H1 (cell line): ENCODE data around the gene CCDC175. TPM values are rescaled to one million over a fixed set of nuclear protein-coding genes. Genes with fewer than 3 reads are reported as not detected.

Source experiments
- CTCF ChIA-PET: fragments of 300-600 bp; sonication (Branson Sonifier 250); formaldehyde crosslinking; loops from one replicate; lab custom pipeline; 2021; ENCODE audit not compliant: partially characterized antibody; lab: Charles Lee
- POLR2A ChIA-PET: fragments of 300-600 bp; sonication (Branson Sonifier 250); formaldehyde crosslinking; loops from one replicate; lab custom pipeline; 2021; ENCODE audit warnings: inconsistent platforms; ENCODE audit not compliant: partially characterized antibody; lab: Charles Lee
- DNase-seq, 2 experiments: peaks; one replicate each; pipeline versions ENCODE4 v3.0.0 to v3.0.0-alpha.2; 2010 to 2022; ENCODE audit warnings: low spot score in 2 of 2, low read depth in 1 of 2, mixed read lengths in 1 of 2
- FAIRE-seq: peaks from 2 replicates; lab custom pipeline; 2011; peaks lifted over from hg19 to GRCh38; lab: Jason Lieb, UNC
- H2AFZ ChIP-seq: 2 replicates; pipeline ENCODE4 v1.8.1; 2012; ENCODE audit warnings: low read length, inconsistent platforms
- H2AK5ac ChIP-seq: 2 replicates; pipeline ENCODE4 v1.6.1; 2013; ENCODE audit warnings: low read depth, low read length
- H2BK120ac ChIP-seq: replicated peaks from 2 replicates; pipeline ENCODE3; 2013; ENCODE audit warnings: low read depth, low read length, inconsistent platforms
- H2BK12ac ChIP-seq: 2 replicates; pipeline ENCODE4 v1.6.1; 2013; ENCODE audit warnings: low read depth, low read length
- H2BK15ac ChIP-seq: 2 replicates; pipeline ENCODE4 v1.6.1; 2013; ENCODE audit warnings: low read length
- H2BK20ac ChIP-seq: 2 replicates; pipeline ENCODE4 v1.6.1; 2013; ENCODE audit warnings: low read length
- H2BK5ac ChIP-seq: 2 replicates; pipeline ENCODE4 v1.6.1; 2013; ENCODE audit warnings: low read depth, low read length
- H3K14ac ChIP-seq: 2 replicates; pipeline ENCODE4 v1.6.1; 2013; ENCODE audit warnings: inconsistent platforms; ENCODE audit not compliant: insufficient read length
- H3K18ac ChIP-seq: 2 replicates; pipeline ENCODE4 v1.6.1; 2013; ENCODE audit warnings: low read length; ENCODE audit errors: extremely low read depth
- H3K23ac ChIP-seq: 2 replicates; pipeline ENCODE4 v1.6.1; 2013; ENCODE audit warnings: inconsistent platforms; ENCODE audit not compliant: insufficient read length
- H3K23me2 ChIP-seq: 2 replicates; pipeline ENCODE4 v1.6.1; 2013; ENCODE audit warnings: low read depth, low read length
- H3K27ac ChIP-seq: 2 replicates; pipeline ENCODE4 v1.6.1; 2011; ENCODE audit warnings: low read depth, low read length, inconsistent platforms
- H3K27me3 ChIP-seq, 4 experiments: replicated peaks in 1 of 4; 1 replicate in 1 of 4; 2 replicates in 3 of 4; pipeline versions ENCODE4 v1.6.1 to v1.8.1; 2011 to 2013; ENCODE audit warnings: low read length in 3 of 4, mild to moderate bottlenecking in 3 of 4, inconsistent platforms in 2 of 4, mixed read lengths in 2 of 4, moderate library complexity in 1 of 4; ENCODE audit not compliant: control insufficient read depth in 3 of 4, insufficient read depth in 3 of 4; ENCODE audit errors: extremely low read depth in 1 of 4
- H3K36me3 ChIP-seq, 4 experiments: 2 replicates each; pipeline versions ENCODE4 v1.6.1 to v1.8.1; 2011 to 2013; ENCODE audit warnings: mild to moderate bottlenecking in 4 of 4, low read length in 3 of 4, moderate library complexity in 2 of 4, control low read depth in 1 of 4, inconsistent platforms in 1 of 4; ENCODE audit not compliant: insufficient read depth in 4 of 4, control insufficient read depth in 2 of 4
- H3K4ac ChIP-seq: replicated peaks from 2 replicates; pipeline ENCODE3; 2013; ENCODE audit warnings: low read length, low read depth, mixed read lengths, inconsistent platforms; ENCODE audit not compliant: insufficient read length
- H3K4me1 ChIP-seq, 4 experiments: replicated peaks in 1 of 4; 1 replicate in 1 of 4; 2 replicates in 3 of 4; pipeline versions ENCODE4 v1.6.1 to v1.8.1; 2011 to 2013; ENCODE audit warnings: low read length in 3 of 4, inconsistent platforms in 2 of 4, mixed read lengths in 1 of 4; ENCODE audit not compliant: insufficient read depth in 4 of 4, control insufficient read depth in 3 of 4
- H3K4me2 ChIP-seq, 2 experiments: 2 replicates each; pipeline versions ENCODE4 v1.6.1 to v1.8.1; 2011 to 2013; ENCODE audit warnings: low read depth in 2 of 2, low read length in 2 of 2, control low read depth in 1 of 2, inconsistent platforms in 1 of 2, mild to moderate bottlenecking in 1 of 2; ENCODE audit not compliant: insufficient read depth in 1 of 2
- H3K4me3 ChIP-seq, 4 experiments: fragments of 200-600, 300-600 bp in 1 of 4; sonication (generic), shearing (Covaris generic), sonication (Bioruptor Twin) in 1 of 4; 2 replicates each; pipeline versions ENCODE4 v1.5.1 to v1.8.1; 2011 to 2016; ENCODE audit warnings: low read length in 4 of 4, low read depth in 3 of 4, control low read depth in 2 of 4, inconsistent platforms in 2 of 4, mild to moderate bottlenecking in 2 of 4, mixed read lengths in 1 of 4, moderate library complexity in 1 of 4; ENCODE audit not compliant: insufficient read depth in 2 of 4; ENCODE audit errors: extremely low read depth in 1 of 4
- H3K56ac ChIP-seq: replicated peaks from 2 replicates; pipeline ENCODE3; 2013; ENCODE audit warnings: low read depth, mild to moderate bottlenecking, mixed read lengths, low read length, inconsistent platforms; ENCODE audit not compliant: insufficient read length
- H3K79me1 ChIP-seq: 2 replicates; pipeline ENCODE4 v1.6.1; 2013; ENCODE audit warnings: low read depth, low read length, control low read depth
- H3K79me2 ChIP-seq, 2 experiments: 2 replicates each; pipeline versions ENCODE4 v1.6.1 to v1.8.1; 2012 to 2013; ENCODE audit warnings: low read length in 2 of 2, mild to moderate bottlenecking in 2 of 2, inconsistent platforms in 1 of 2; ENCODE audit not compliant: insufficient read depth in 2 of 2, control insufficient read depth in 1 of 2
- H3K9ac ChIP-seq, 4 experiments: replicated peaks in 1 of 4; 1 replicate in 1 of 4; 2 replicates in 3 of 4; pipeline versions ENCODE4 v1.6.1 to v1.8.1; 2011 to 2013; ENCODE audit warnings: low read depth in 3 of 4, low read length in 3 of 4, control low read depth in 2 of 4, mild to moderate bottlenecking in 2 of 4, moderate library complexity in 2 of 4, inconsistent platforms in 1 of 4; ENCODE audit errors: extremely low read depth in 1 of 4
- H3K9me3 ChIP-seq, 2 experiments: 2 replicates each; pipeline versions ENCODE4 v1.6.1 to v1.8.1; 2012 to 2013; ENCODE audit warnings: mild to moderate bottlenecking in 2 of 2, moderate library complexity in 2 of 2, control low read depth in 1 of 2, inconsistent platforms in 1 of 2, low read depth in 1 of 2, low read length in 1 of 2, mixed read lengths in 1 of 2; ENCODE audit not compliant: insufficient read depth in 2 of 2
- H4K20me1 ChIP-seq, 2 experiments: replicated peaks in 1 of 2; 2 replicates each; pipeline versions ENCODE3 to v1.8.1; 2011 to 2013; ENCODE audit warnings: inconsistent platforms in 2 of 2, low read length in 2 of 2, mild to moderate bottlenecking in 1 of 2; ENCODE audit not compliant: insufficient read depth in 2 of 2, control insufficient read depth in 1 of 2
- H4K5ac ChIP-seq: 2 replicates; pipeline ENCODE4 v1.6.1; 2013; ENCODE audit warnings: low read length, low read depth, mixed read lengths, inconsistent platforms; ENCODE audit not compliant: insufficient read length
- H4K8ac ChIP-seq: 2 replicates; pipeline ENCODE4 v1.8.0; 2013; ENCODE audit warnings: mild to moderate bottlenecking, moderate library complexity, low read length, inconsistent platforms; ENCODE audit not compliant: insufficient read depth; ENCODE audit errors: extremely low read depth
- H4K91ac ChIP-seq: replicated peaks from 2 replicates; pipeline ENCODE3; 2013; ENCODE audit warnings: low read length, mixed read lengths, inconsistent platforms; ENCODE audit not compliant: insufficient read length
- BACH1 ChIP-seq: IDR thresholded peaks from 2 replicates; pipeline ENCODE4 v1.6.1; 2012; ENCODE audit warnings: low read length, improper control_type of control experiment
- KDM5A ChIP-seq: fragments of 200-600 bp; IDR thresholded peaks from 2 replicates; pipeline ENCODE4 v1.7.1; 2012; ENCODE audit warnings: mild to moderate bottlenecking, low read length, inconsistent platforms, mixed read lengths
- NRF1 ChIP-seq: IDR thresholded peaks from 2 replicates; pipeline ENCODE4 v1.6.1; 2011; ENCODE audit warnings: mild to moderate bottlenecking, low read depth, low read length, improper control_type of control experiment
- RXRA ChIP-seq: IDR thresholded peaks from 2 replicates; pipeline ENCODE4 v1.6.1; 2011; ENCODE audit warnings: low read depth, mild to moderate bottlenecking, low read length, moderate library complexity; ENCODE audit not compliant: insufficient read depth
- TCF12 ChIP-seq: IDR thresholded peaks from 2 replicates; pipeline ENCODE4 v1.6.1; 2011; ENCODE audit warnings: low read depth, mild to moderate bottlenecking, low read length
- WGBS, 2 experiments: shearing (Covaris generic) in 1 of 2; methylation state at CpG; one replicate each; pipeline versions ENCODE4 v1.1.6 to v1.1.7; 2013 to 2015; ENCODE audit warnings: low lambda C conversion rate in 2 of 2, mixed read lengths in 2 of 2, inconsistent platforms in 1 of 2, low coverage in 1 of 2, missing lambda C conversion rate in 1 of 2; ENCODE audit not compliant: insufficient replicate concordance in 2 of 2, insufficient coverage in 1 of 2, insufficient read length in 1 of 2; ENCODE audit errors: extremely low coverage in 1 of 2, missing lambda C conversion rate in 1 of 2; 5-methylcytosine and 5-hydroxymethylcytosine counted together
- polyA plus RNA-seq, 7 experiments: library from polyadenylated mRNA; depleted of rRNA in 3 of 7; stranded (reverse) in 5 of 7; unstranded in 2 of 7; fragments of >200 nt in 5 of 7; fragments of 200-250 nt in 2 of 7; gene quantifications; 1 replicate in 5 of 7; 2 replicates in 1 of 7; 4 replicates in 1 of 7; pipeline versions ENCODE4 v1.2.1 to v1.2.3, GENCODE V29; 2011 to 2013; ENCODE audit warnings: missing spikeins in 2 of 7, mixed read lengths in 2 of 7
- total RNA-seq: library from RNA; stranded (reverse); fragmentation: NEBNext Ultra II Directional; extraction: Animal tissue kit (Norgen Biotek cat#: 25700); gene quantifications from 2 replicates; pipeline ENCODE4 v1.2.1, GENCODE V29; 2021

Gene CCDC175
- total and polyA plus RNA-seq, 2 of the 8 experiments (the other 6 are each of a cell fraction or from before 2014, with no cell fraction given) = 0.19 TPM; not detected in 1

DNA sequence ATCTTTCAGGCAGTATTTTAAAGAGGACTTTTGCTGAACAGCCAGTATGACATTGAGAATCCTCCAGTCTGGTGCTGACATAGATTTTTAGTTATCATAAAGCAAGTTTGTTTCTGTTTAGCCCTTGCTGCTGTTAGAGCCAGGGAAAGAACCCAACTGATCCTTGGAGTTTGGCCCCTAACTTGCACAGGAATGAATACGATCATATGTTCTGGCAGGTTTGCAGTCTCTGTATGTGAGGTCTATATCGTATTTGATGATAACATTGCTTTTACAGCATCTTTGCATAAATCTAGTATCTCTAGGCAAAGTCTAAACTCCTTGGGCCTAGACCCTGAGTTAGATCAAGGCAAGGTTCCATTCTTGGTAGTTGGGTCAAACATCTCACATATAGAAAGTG is 4.3 kb upstream of the CCDC175 start:
- Histone ChIP-seq H3K27ac (no peak overlapping the region), H2BK120ac (no peak overlapping the region), H3K18ac (no peak overlapping the region), H4K8ac (no peak overlapping the region), H3K4me3 (no peak overlapping the region), H3K4me2 (no peak overlapping the region), H3K14ac (no peak overlapping the region), H2AK5ac (no peak overlapping the region), H4K20me1 (no peaks in the 10 kb centered on the region), H4K5ac (no peak overlapping the region), H2BK12ac (no peak overlapping the region), H3K9ac (no peak overlapping the region), H3K23ac (no peak overlapping the region), H3K36me3 (no peaks in the 10 kb centered on the region), H3K56ac (no peak overlapping the region), H2BK15ac (no peak overlapping the region), H2BK5ac (no peak overlapping the region), H2AFZ (no peak overlapping the region), H3K23me2 (peaks cover 5% of the 10 kb centered on the region; the same call in 1 of the 2 replicates), H3K4ac (no peak overlapping the region), H4K91ac (no peak overlapping the region), H2BK20ac (no peak overlapping the region), H3K27me3 (no peaks in the 10 kb centered on the region), H3K4me1 (no peaks in the 10 kb centered on the region), H3K79me1 (no peaks in the 10 kb centered on the region), H3K79me2 (no peaks in the 10 kb centered on the region), H3K9me3 (no peaks in the 10 kb centered on the region)
- ChIA-PET CTCF (interaction anchor here (1.1 to 18.8 kb wide), 5 partner anchors 11 to 317 kb away, joined by 4 to 462 read pairs (median 4); no protein-coding TSS in a partner anchor), POLR2A (no interaction called here)
- no peak for DNase-seq
- FAIRE-seq = no peak
- 96% methylated on average over 2 of the region's 2 CpGs; no CpG with 5 or more reads in 1 of the 2 experiments for WGBS, 2 experiments
- TF ChIP-seq TCF12 = no peak
- TF ChIP-seq NRF1 = no peak
- TF ChIP-seq RXRA = no peak
- TF ChIP-seq BACH1 = no peak
- TF ChIP-seq KDM5A = no peak
